EL (cell line): ENCODE data around the gene KRT72.

Experiments
- DNase-seq: peaks from one replicate; pipeline ENCODE4 v3.0.0-alpha.2; 2016

The KRT72 gene

DNA sequence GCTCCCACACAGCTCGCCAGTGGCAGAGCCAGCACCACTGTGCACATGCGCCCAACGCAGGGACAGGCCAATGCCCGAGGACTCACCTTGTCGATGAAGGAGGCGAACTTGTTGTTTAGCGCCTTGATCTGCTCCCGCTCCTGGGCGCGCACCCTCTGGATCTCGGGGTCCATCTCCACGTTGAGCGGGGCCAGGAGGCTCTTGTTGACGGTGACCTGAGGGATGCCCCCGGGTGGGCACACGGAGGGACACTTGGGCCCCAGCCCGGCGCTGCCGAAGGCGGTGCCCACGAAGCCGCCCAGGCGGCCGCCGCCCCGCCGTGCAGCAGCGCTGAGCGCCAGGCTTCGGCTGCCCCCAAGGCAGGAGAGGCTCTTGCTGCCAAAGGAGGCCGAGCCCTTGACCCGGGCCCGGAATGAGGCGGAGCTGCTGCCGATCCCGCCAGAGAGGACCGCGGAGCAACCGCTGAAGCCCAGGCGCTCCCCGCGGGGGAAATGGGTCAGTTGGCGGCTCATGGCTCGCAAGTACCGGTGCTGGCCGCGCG is at the start of gene KRT72:
KRT72 (minus strand) TSS at position 523 of the 541 bp plus-strand sequence; CDS start at position 512, 11 bp downstream.
- DNase-seq = no peak

DNA sequence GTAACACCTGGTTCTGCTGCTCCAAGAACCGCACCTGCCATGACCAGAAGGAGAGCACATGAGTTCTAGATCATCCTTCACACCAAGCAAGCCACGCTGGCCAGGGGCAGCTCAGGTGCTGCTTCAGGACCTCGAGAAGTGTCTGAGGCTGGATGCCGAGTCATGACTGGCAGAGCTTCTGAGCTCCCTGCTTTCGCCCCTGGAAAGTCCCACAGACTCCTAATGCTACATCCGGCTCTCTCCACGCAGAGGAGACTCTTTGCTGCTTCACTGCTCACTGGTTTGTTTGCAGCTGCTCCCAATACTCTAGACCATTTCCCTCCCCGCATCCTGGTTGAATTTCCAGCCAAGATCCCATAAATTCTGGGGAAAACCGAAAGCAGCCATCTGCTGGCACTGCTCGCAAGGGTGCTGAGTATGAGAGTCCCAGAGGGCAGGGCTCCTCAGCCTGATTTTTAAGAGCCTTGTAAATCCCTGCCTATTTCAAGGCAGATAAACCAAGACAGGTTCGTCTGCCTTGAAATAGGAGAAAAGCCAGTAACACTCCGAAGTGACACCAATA is 49.3 kb upstream of the KRT72 start:
- DNase-seq = peak; percentile 25

DNA sequence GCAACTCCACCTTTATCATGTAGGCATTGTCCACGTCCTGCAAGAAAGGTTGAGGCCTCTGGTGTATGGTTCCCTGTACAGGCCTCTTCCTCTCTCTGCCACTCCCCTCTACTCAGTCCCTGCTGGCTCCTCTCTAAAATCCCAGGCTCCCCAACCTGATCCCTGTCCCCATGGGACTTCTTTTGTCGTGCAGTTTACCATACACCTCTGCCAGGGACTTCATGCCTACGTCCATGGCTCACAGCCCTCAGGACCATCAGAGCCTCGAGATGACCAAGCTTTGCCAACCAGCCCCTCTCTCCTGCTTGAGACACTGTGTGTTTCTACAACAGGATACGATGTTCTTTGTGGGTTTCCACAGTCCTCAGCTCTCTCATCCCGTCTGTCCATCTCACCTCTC is 47.8 kb upstream of the KRT72 start:
- DNase-seq = no peak

DNA sequence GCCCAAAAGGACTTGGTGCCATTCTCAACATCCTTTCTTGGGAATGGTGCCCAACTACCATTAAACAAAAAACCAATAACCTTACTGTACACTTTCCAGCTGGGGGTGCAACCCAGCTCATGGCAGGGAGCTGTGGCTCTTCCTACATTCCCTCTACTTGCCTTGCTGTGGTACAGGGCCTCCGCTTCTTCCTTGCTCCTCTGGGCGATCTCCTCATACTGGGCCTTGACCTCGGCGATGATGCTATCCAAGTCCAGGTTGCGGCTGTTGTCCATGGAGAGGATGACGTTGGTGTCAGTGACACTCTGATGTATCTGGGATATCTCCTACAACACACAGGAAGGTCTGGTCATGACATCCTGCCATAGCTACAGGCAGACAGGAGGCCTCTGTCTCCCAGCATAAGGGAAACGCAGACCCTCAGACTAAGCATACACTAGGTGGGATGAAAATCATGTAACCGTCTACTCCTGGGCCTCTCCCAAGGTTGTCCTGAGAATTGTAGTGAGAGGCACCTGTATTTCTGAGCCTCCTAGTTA is 46.8 kb upstream of the KRT72 start:
- no peak for DNase-seq

DNA sequence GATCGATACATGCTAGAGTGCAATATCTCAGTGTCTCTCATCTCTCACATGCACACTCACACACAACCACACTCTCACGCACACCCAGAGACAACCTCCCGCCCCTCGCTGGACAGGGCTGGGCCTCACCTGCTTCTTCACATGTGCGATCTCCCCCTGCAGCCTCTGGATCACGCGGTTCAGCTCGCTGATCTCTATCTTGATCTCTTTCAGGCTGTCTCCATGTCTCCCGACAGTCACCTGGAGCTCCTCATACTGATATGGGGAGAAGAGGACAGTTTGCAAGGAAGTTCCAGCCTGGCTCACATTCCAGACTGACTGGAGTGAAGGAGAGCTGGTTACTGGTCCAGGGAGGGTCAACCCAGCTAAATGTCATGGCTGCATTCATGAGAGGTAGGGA is 46.3 kb upstream of the KRT72 start:
- DNase-seq = no peak

DNA sequence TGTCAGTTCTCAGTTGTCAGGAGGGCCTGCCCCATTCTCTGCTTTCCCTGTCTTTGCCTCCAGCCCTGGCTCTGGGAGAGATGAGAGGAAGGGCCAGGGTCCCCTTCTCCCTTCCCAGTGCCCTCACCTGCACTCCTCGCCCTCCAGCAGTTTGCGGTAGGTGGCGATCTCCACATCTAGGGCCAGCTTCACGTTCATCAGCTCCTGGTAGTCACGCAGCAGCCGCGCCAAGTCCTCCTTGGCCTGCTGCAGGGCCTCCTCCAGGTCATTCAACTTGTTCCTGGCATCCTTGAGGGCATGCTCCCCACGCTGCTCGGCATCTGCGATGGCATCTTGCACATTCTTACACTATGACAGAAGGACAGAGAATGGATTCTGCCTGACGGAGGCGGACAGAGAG is 45.4 kb upstream of the KRT72 start:
- no peak for DNase-seq

DNA sequence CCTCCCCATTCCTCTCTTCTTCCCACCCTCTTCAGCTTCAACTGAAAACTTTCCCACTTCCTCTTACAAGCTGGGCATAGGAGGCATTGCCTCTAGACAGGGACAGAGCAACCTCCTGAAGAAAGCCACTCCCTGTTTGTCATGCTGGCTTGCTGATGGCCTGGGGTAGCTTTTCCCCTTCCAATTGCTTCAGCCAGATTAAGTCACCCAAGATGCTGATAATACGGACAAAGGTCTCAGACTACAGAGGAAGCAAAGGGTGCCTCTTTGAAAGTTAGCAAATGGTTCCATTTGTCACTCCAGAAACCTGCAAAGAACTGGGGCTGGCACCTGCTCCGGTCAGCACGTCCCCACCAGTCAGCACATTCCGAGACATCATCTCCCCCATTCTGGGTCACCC is 44.7 kb upstream of the KRT72 start:
- no peak for DNase-seq

DNA sequence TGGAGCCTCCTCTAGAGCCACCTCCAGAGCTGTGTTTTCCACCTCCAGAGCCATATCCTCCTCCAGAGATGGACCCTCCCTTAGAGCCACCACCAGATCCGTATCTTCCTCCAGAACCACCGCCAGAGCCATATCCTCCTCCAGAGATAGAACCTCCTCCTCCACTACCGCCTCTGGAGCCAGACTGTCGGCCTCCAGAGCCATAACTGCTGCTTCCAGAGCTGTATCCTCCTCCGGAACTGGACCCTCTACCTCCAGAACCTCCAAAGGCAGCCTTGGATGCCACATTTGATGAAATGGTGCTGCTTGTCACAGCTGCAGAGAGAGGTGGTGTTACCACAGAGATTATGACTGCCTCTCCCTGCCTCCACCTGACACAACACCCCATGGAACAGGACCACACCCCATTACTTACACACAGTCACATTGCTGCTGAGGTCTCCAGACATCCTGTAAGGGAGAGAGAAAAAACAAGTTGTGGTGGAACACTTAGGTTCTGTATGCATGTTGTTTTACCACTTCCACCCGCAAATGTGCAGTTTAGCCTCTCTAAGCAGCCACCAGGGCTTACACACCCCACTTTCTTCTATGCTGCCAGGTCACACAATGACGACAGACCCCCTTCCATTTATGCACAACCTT is 44.0 kb upstream of the KRT72 start:
- DNase-seq = no peak

DNA sequence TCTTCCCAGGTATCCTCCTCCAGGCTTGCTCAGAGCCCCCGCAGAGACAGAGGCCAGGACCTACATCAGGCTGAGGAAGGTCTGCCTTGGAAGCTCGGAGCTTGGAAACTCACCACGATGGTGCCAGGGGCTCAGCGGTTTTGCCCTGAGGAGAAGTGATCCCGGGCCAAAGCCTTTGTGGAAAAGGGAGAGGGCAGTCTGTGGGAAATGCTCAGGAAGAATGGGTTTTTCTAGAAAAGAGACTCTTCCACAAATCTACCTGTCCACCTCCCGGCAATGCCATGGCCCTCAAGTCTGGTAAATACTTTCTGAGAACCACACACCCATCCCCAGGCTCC is 42.8 kb upstream of the KRT72 start:
- no peak for DNase-seq

DNA sequence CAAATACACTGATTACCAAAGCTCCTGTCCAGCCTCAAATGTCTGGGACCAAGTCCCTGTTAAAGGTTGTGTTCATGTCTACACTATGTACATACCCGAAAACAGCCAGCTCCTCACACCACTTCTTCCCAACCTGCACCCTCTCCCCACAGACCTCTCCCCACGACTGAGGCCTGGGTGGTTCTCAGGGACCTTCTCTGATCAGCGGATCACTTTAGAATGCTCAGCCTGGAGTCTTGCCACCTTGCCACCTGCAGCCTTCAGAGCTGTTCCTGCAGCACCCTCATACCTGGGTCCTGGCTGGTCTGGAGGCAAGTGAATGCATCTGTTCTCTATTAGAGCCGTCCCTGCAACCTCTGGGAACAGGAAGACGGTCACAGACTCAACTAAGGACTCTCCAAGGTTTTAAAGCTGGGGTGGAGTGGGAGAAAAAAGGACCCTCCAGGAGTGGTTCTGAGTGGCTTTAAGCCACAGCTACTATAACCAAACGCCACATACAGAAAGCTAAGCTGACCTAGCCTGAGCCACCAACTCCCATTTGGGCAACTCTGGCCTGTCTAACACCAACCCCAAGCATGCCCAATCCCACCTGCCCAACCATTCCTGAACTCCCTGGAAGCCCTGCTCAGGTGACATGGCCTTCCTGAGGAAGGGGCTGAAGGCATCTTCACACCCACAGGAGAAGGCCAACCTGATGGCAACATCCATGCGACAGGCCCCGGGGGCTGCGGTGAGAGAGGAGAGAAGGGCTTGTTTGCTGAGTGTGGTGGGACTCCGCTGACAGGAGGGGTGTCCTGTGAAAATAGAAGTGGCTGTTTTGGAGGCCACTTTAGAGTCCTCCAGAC is 42.2 kb upstream of the KRT72 start:
- DNase-seq = no peak

DNA sequence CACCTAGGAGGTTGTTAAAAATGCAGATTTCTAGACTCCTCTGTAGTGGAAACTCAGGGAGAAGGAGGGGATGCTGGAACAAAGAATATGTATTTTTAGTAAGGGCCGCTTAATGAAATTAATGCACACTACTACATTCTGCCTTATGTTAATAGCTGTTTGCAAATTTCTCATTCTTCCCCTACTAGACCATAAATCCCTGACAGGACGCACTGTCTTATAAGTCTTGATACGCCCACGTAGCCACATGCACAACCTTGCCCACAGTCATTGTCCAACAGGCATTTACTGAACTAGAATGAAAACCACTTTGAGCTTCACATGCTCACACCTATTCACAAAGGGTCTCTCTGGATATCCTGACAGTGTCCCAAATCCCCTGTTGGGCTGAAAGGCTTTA is 40.2 kb upstream of the KRT72 start:
- DNase-seq = no peak

DNA sequence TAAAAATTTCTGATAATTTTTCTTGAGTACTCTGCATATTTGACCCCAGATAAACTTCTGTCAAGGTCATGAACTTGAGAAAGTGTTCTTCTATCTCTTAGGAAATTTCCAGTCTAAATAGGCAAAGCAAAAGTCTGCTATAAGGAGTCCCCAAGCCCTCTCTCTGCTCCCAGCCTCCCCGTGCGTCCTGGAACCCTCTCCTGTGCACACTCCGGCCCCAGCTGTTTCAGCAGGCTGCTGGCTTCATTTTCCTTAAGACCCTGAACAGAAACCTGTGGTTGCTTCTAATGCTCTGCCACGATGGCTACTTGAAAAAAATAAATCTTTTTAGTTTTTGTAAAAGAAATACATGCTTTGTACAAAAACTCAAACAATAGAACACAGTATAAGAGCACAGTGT is 36.0 kb upstream of the KRT72 start:
- no peak for DNase-seq

DNA sequence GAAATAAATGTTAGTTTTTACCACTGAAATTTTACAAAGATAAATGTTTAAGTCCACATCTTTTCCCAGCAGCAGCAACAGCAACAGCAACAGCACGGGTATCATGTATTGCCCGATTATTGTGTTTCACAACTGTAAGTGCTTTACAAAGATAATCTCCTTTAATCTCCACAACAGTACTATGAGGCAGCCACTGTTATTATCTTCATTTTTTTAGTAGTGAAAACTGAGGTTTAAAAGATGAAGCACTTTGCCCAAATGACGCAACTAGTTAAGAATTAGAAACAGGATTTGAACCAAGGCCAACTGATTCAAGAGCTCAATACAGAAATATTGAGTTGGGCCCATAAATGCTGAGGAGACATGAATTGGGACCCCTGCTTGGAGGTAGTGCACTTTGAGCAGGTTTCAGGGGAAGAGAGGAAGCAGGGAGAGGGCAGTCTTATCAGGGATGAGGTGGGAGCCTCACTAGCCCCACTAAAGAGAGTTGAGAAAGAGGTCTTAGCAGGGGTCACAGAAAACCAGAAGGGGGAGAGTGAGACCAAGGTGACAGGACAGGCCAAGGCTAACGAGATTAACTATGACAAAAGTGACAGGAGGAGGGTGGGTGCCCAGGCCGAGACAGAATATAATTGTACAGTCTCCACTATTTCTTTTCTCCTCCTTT is 35.5 kb upstream of the KRT72 start:
- peak; percentile 14 for DNase-seq

DNA sequence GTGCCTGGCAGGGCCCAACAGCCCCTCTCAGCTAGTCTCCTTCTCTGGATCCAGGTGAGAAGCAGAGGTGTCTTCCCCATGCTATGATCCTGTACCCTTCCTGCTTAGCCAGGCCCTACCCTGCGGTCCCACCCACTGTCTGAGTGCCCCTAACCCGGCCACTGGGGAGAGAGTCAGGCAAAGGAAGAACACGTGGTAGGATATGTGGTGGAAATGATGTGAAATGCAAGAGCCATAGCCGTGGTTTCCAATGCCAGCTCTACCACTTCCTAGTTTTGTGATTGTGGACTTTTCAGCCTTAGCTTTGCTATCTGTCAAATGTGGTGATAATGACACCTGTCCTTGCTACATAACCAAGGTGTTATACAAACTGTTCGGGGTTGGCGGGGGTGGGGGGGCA is 34.9 kb upstream of the KRT72 start:
- DNase-seq = no peak

DNA sequence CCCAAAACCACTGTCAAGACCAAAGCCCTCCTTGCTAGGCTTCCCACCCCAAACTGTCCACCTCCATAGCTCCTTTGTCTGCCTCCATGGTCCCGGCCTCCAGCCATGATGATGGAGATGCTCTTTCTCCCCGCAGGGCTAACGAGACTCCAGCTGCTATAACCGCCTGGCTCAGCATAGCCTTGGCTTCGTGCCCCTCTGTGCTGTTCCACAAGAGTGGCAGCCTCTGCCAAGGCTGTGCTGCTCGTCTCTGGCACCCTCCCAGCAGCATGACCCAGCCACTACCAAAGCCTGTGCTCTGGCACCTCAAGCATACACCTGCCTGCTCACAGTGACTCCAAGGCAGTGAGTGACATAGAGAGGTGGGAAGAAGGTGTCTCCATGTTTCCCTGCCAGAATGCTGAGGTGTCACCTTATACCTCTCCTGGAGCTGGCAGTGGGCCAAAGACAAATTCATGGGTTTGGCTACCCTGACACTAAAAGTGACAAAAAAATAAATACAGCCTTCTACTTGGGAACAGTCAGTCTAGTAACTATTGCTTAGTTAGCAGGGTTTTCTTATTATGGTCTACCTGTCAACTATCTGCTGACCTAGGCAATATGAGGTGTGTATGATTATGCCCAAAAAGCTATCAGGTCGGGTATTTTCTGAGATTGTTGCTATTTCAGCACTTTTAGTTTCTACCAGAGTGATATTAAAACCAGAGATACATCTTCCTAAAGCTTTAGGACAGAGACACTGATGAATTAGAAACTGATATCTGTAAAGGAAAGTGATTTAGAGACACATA is 33.2 kb upstream of the KRT72 start:
- DNase-seq = no peak

DNA sequence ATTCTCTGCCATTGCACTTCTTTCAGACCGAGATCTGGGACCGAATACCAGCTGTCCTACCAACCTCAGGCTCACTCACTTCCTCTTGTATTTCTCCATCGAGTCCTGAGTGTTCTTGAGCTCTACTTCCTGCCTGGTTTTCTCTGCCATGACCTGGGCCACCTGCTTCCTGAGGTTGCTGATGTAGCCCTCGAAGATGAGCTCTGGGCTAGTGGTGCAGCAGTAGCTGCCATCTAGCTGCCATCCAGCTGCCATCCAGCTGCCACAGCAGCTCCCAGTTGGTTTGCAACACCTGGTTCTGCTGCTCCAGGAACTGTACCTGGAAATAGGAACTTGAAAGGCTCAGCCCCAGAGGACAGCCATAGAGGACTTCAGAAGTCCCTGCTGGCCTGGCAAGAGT is 32.1 kb upstream of the KRT72 start:
- DNase-seq = no peak

DNA sequence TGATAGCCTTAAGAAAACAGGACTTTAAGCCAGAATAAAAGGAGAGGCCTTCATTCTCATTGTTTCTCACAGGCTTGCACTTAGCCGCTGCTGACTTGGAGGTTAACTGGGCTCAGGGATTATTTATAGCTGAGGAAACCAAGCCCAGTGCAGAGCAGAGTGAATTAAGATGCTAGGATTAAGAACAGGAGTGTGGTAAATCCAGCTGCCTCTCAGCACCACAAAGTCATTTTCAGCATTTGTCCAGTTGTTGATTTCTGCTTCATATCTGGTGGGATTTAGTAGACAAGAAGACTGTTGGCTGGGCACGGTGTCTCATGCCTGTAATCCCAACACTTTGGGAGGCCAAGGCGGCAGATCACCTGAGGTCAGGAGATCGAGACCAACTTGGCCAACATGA is 31.4 kb upstream of the KRT72 start:
- no peak for DNase-seq

DNA sequence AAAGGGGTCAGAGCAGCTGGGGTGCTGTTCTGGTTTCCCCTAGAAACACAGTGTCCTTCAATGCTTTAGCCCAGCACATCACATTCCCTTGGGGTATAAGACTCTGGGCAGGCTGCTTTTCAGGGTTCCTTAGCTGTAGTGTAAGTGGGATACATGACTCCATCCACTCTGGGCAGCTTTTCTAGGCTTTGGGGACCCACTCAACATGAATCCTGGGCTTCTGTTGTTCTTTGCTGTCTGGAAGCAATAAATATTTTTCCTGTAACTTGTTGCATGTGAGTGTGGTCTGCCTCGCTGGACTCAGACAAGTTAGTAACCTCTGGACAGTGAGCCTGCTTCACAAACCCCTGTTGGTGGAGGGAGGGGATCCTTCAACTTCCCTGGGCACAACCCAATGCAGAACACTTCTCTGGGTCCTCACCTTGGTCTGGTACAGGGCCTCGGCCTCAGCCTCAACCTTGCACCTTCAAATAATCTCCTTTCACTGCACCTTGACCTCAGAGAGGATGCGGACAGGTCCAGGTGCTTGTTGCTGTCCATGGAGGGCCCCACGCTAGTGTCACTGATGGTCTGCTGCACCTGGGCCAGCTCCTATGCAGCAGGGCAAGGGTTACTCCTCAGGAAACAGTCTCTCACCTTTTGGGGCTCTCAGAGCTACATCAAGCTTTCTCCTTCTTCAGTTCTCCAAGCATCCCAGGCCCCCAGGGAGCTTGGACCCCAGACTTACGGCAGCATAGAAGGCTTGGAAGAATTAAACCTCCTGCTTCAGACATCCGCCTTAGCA is 30.6 kb upstream of the KRT72 start:
- no peak for DNase-seq

DNA sequence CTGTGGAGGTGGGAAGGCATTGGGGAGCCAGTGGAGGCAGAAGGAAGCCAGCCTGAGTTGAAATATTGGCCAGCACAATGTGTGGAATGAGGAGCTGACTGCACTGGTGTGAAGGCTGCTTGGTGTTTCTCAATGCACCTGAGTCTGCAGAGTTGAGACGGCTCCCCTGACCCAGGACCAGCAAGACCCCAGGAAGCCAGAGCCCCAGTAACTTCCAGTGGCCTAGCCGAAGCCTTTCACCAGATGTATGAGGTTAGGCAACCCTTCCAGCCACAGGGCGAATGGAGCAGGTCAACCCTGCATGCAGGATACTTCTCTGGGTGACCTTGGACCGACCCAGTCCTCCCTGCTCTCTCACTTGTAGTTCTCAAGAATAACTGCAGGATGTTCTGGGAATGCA is 30.0 kb upstream of the KRT72 start:
- DNase-seq = no peak

DNA sequence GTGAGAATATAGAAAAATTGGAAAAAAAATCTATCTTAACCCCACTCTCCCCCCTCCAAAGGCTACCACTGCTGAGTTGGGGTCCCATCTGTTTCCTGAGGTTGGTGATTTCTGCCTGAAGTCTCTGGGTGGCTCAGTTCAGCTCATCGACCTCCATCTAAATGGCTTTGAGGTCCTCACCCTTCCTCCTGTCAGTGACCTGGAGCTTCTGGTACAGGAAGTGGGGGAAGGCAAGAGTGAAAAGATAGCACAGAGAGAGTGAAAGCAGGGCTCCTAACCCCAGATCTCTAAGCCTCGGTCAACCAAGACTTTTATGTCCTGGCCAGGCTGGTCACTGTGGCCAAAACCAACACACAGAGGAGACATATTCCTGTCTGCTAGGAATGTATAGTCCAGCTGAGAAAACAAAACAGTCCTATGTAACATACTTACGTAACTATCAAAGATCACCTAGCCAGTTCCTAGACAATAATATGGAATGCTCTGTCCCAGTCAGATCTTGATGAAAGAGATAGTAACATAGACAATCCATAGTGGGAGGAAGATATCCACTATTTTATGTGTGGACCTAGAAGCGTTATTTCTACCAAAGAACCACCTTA is 29.4 kb upstream of the KRT72 start:
- DNase-seq = no peak

DNA sequence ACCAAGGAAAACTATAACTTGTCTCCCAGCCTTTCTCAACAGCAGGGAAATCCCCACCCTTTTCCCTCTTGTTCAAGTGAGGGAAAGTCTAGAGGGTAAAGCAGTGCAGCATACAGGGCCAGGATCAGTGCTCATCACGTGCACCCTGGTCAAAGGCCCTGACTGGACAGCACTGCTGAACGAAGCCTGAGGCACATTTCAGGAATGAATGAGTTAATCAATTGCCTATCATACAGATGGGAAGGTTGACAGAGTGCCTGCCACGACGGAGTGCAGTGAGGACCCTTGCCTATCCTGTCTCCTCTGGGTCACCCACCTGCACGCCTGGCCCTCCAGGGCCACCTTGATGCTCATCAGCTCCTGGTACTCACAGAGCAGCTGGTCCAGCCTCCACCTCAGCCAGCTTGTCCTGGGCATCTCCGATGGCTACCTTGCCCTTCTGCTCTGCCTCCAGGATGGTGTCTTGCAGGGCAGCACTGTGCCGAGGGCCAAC is 28.8 kb upstream of the KRT72 start:
- DNase-seq = no peak
